B cell (primary cell): Measurements from ENCODE around the gene NFU1. TPM values are rescaled to one million over a fixed set of nuclear protein-coding genes. Genes with fewer than 3 reads are reported as not detected.

Experiments used
- ATAC-seq: fragments of 200-7000 bp; cut with Tn5 transposase; one replicate; pipeline ENCODE4 v1.10.0; 2021; ENCODE audit warnings: low read depth, mild to moderate bottlenecking, moderate number of reproducible peaks, moderate library complexity
- CTCF ChIA-PET: fragments of 350-600 bp; sonication (Branson Sonifier 250); formaldehyde crosslinking; loops from one replicate; lab custom pipeline; 2021; ENCODE audit warnings: antibody characterized with exemption, inconsistent platforms; lab: Charles Lee
- POLR2A ChIA-PET: fragments of 350-600 bp; sonication (Branson Sonifier 250); formaldehyde crosslinking; loops from one replicate; lab custom pipeline; 2021; ENCODE audit warnings: antibody characterized with exemption; lab: Charles Lee
- DNase-seq: peaks from one replicate; pipeline ENCODE4 v3.0.0; 2013
- H2AFZ ChIP-seq: 2 replicates; pipeline ENCODE4 v1.6.1; 2012; ENCODE audit warnings: mild to moderate bottlenecking, low read depth, low read length; ENCODE audit not compliant: insufficient read depth, poor library complexity, severe bottlenecking
- H3K27ac ChIP-seq, 2 donors: 1 replicate in 1 of 2; 2 replicates in 1 of 2; pipeline ENCODE4 v1.5.1; 2012 to 2013; ENCODE audit warnings: low read length in 2 of 2, mild to moderate bottlenecking in 2 of 2, moderate library complexity in 1 of 2
- H3K27me3 ChIP-seq, 4 experiments: fragments of 200-600 bp in 1 of 4; sonication (generic) in 1 of 4; replicated peaks in 1 of 4; 1 replicate in 2 of 4; 2 replicates in 2 of 4; pipeline versions ENCODE4 v1.6.1 to v1.7.0; 2013 to 2016; ENCODE audit warnings: low read length in 3 of 4, mild to moderate bottlenecking in 2 of 4, mixed read lengths in 1 of 4, moderate library complexity in 1 of 4; ENCODE audit not compliant: insufficient read depth in 4 of 4, control insufficient read depth in 3 of 4; ENCODE audit errors: control extremely low read depth in 1 of 4
- H3K36me3 ChIP-seq, 2 experiments: replicated peaks in 1 of 2; 1 replicate in 1 of 2; 2 replicates in 1 of 2; pipeline versions ENCODE4 v1.6.1 to v1.7.1; 2013; ENCODE audit warnings: low read length in 1 of 2; ENCODE audit not compliant: insufficient read depth in 2 of 2, control insufficient read depth in 1 of 2; ENCODE audit errors: control extremely low read depth in 1 of 2, extremely low read depth in 1 of 2
- H3K4me1 ChIP-seq, 2 donors: fragments of 200-600 bp in 1 of 2; sonication (generic) in 1 of 2; 1 replicate in 1 of 2; 2 replicates in 1 of 2; pipeline versions ENCODE4 v1.5.1 to v1.6.1; 2013 to 2017; ENCODE audit warnings: low read length in 2 of 2; ENCODE audit not compliant: control insufficient read depth in 2 of 2, insufficient read depth in 2 of 2
- H3K4me2 ChIP-seq: replicated peaks from 2 replicates; pipeline ENCODE3; 2012; ENCODE audit warnings: mild to moderate bottlenecking, low read depth, low read length; ENCODE audit not compliant: poor library complexity, severe bottlenecking
- H3K4me3 ChIP-seq, 5 experiments: fragments of 200-600 bp in 1 of 5; sonication (generic) in 1 of 5; 1 replicate in 3 of 5; 2 replicates in 2 of 5; pipeline versions ENCODE4 v1.5.1 to v1.7.0; 2011 to 2016; ENCODE audit warnings: low read length in 4 of 5, mild to moderate bottlenecking in 4 of 5, low read depth in 2 of 5, control low read depth in 1 of 5, moderate library complexity in 1 of 5; ENCODE audit not compliant: insufficient read depth in 1 of 5; ENCODE audit errors: control extremely low read depth in 1 of 5, extremely low read depth in 1 of 5
- H3K79me2 ChIP-seq: fragments of 200-600 bp; sonication (generic); one replicate; pipeline ENCODE4 v1.6.0; 2016; ENCODE audit warnings: low read length; ENCODE audit not compliant: control insufficient read depth, insufficient read depth
- H3K9ac ChIP-seq: fragments of 200-600 bp; sonication (generic); 2 replicates; pipeline ENCODE4 v1.6.1; 2017; ENCODE audit warnings: mild to moderate bottlenecking, low read length, moderate library complexity
- H3K9me3 ChIP-seq, 3 donors: one replicate each; pipeline versions ENCODE4 v1.6.1 to v1.7.1; 2013; ENCODE audit warnings: low read length in 2 of 3; ENCODE audit not compliant: control insufficient read depth in 2 of 3, insufficient read depth in 1 of 3; ENCODE audit errors: control extremely low read depth in 1 of 3
- H4K20me1 ChIP-seq: 2 replicates; pipeline ENCODE4 v1.6.0; 2012; ENCODE audit warnings: mild to moderate bottlenecking, low read length; ENCODE audit not compliant: insufficient read depth, control insufficient read depth, poor library complexity, severe bottlenecking
- H3K27ac Mint-ChIP-seq: one replicate; pipeline ENCODE4 v1.8.0; 2021; ENCODE audit warnings: mixed read lengths
- H3K27me3 Mint-ChIP-seq: one replicate; pipeline ENCODE4 v1.8.0; 2021; ENCODE audit warnings: mixed read lengths
- H3K4me1 Mint-ChIP-seq: one replicate; pipeline ENCODE4 v1.8.0; 2021; ENCODE audit warnings: mixed read lengths
- H3K4me3 Mint-ChIP-seq: one replicate; pipeline ENCODE4 v1.8.0; 2021; ENCODE audit warnings: mixed read lengths
- H3K9me3 Mint-ChIP-seq: one replicate; pipeline ENCODE4 v1.8.0; 2022; ENCODE audit warnings: mixed read lengths; ENCODE audit not compliant: insufficient read depth
- EZH2 ChIP-seq: IDR thresholded peaks from 2 replicates; pipeline ENCODE4 v1.6.1; 2012; ENCODE audit warnings: borderline replicate concordance, low read depth, mild to moderate bottlenecking, moderate library complexity, low read length; ENCODE audit not compliant: insufficient read depth, poor library complexity, severe bottlenecking
- WGBS: methylation state at CpG from one replicate; pipeline ENCODE4 v1.1.5; 2013; ENCODE audit warnings: missing lambda C conversion rate; ENCODE audit not compliant: insufficient coverage; 5-methylcytosine and 5-hydroxymethylcytosine counted together
- intact Hi-C: fragments of 100-400 bp; cut with micrococcal nuclease; formaldehyde crosslinking; loops from one replicate; pipeline ENCODE4 v1.10.0; 2022
- polyA plus RNA-seq: library from polyadenylated mRNA; depleted of rRNA; stranded (reverse); fragments of >200 nt; gene quantifications from 2 replicates; pipeline ENCODE4 v1.2.3, GENCODE V29; 2012
- total RNA-seq, 2 donors: library from RNA; stranded (reverse); fragments of 120-200 nt in 1 of 2; gene quantifications; 1 replicate in 1 of 2; 2 replicates in 1 of 2; pipeline versions ENCODE4 v1.2.3 to v1.2.4, GENCODE V29; 2013 to 2022
- TF ChIP-seq, protein P1 (sequence below): fragments of 200-600 bp; IDR thresholded peaks from one replicate; pipeline ENCODE4 v1.8.0; 2022; ENCODE audit warnings: antibody characterized with exemption, mild to moderate bottlenecking

NFU1 gene
- total and polyA plus RNA-seq, 2 donors (not counting 1 experiment from before 2014, with no cell fraction given): 19.2 to 40.6 TPM

DNA sequence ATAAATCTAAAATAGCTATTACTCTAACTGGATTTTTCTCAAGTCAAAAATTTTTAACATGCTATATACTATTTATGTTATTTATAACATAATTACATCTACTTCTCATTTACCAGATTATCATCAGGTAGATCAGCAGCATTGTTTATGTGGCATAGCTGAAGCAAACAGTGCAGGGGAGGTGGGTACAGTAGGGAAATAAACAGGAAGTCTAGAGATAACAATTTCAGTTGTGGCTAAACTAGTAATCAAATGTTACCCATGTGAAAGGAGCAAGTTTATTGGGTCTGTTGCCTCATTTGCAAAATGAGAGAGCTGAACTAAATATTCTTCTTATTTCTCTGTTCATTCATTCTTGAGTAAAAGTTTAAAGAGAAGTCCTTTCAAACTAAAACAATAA is 77.9 kb downstream of the NFU1 start:
- Mint-ChIP-seq H3K27me3 (no peaks in the 10 kb centered on the region), H3K9me3 (no peaks in the 10 kb centered on the region), H3K4me1 (no peaks in the 10 kb centered on the region), H3K27ac (no peak overlapping the region), H3K4me3 (no peak overlapping the region)
- no peak for ATAC-seq
- Histone ChIP-seq H3K9ac (no peak overlapping the region), H3K27me3 (no peaks in the 10 kb centered on the region), H3K4me2 (no peak overlapping the region), H3K4me1 (no peaks in the 10 kb centered on the region), H3K4me3 (no peak overlapping the region), H2AFZ (no peak overlapping the region), H3K9me3 (no peaks in the 10 kb centered on the region), H3K79me2 (no peaks in the 10 kb centered on the region), H3K27ac (no peak overlapping the region), H4K20me1 (no peaks in the 10 kb centered on the region), H3K36me3 (peaks cover 4 to 66% of the 10 kb centered on the region in 2 experiments)
- CTCF ChIA-PET: no interaction called here
- POLR2A ChIA-PET: no interaction called here
- intact Hi-C loops: no loop called here
- no peak for DNase-seq
- TF ChIP-seq EZH2: no peak
- TF ChIP-seq, protein P1, sequence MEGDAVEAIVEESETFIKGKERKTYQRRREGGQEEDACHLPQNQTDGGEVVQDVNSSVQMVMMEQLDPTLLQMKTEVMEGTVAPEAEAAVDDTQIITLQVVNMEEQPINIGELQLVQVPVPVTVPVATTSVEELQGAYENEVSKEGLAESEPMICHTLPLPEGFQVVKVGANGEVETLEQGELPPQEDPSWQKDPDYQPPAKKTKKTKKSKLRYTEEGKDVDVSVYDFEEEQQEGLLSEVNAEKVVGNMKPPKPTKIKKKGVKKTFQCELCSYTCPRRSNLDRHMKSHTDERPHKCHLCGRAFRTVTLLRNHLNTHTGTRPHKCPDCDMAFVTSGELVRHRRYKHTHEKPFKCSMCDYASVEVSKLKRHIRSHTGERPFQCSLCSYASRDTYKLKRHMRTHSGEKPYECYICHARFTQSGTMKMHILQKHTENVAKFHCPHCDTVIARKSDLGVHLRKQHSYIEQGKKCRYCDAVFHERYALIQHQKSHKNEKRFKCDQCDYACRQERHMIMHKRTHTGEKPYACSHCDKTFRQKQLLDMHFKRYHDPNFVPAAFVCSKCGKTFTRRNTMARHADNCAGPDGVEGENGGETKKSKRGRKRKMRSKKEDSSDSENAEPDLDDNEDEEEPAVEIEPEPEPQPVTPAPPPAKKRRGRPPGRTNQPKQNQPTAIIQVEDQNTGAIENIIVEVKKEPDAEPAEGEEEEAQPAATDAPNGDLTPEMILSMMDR: no peak

DNA sequence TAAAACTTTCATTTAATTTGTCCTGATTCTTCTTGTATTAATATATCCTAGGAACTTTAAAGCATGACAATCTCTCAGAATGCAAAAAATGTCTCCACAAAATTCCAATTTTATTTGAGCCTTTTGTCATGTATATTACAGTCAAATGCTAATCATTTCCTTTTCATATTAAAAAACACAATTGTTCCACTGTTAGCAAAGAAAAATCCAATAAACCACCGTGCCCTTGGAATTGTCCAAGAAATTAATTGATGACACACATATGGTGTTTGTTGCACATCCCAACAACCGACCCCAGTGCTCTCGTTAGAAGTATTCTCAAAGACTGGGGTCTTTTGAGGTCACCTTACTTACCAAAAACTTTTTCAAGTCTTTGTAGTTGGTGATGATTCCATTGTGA is 78.3 kb downstream of the NFU1 start:
- no peaks in the 10 kb centered on the region for H3K27me3 ChIP-seq
- H3K27ac Mint-ChIP-seq: no peak overlapping the region
- H3K4me1 ChIP-seq: no peaks in the 10 kb centered on the region
- intact Hi-C loops: no loop called here
- no peak overlapping the region for H3K9ac ChIP-seq
- H4K20me1 ChIP-seq: no peaks in the 10 kb centered on the region
- ATAC-seq (no peak), DNase-seq (no peak)
- no peak overlapping the region for H2AFZ ChIP-seq
- H3K36me3 ChIP-seq: peaks cover 4 to 69% of the 10 kb centered on the region in 2 experiments
- H3K4me1 Mint-ChIP-seq: no peaks in the 10 kb centered on the region
- H3K4me2 ChIP-seq: no peak overlapping the region
- no peaks in the 10 kb centered on the region for H3K27me3 Mint-ChIP-seq
- H3K27ac ChIP-seq: no peak overlapping the region
- H3K4me3 Mint-ChIP-seq: no peak overlapping the region
- ChIA-PET POLR2A (no interaction called here), CTCF (no interaction called here)
- H3K9me3 Mint-ChIP-seq: no peaks in the 10 kb centered on the region
- WGBS: no CpG with 5 or more reads among the region's 3 CpGs
- H3K4me3 ChIP-seq: no peak overlapping the region
- TF ChIP-seq, protein P1: no peak
- no peak for TF ChIP-seq EZH2
- H3K79me2 ChIP-seq: no peaks in the 10 kb centered on the region
- H3K9me3 ChIP-seq: no peaks in the 10 kb centered on the region
